ELF-1 (cell line): ENCODE results near the gene CUL1.
A peak's percentile ranks its signal among the peaks of the same experiment; 100 is the strongest.

Experiments
- DNase-seq: peaks from one replicate; pipeline ENCODE4 v3.0.0-alpha.2; 2016; ENCODE audit warnings: low read depth, low spot score

Gene CUL1

DNA sequence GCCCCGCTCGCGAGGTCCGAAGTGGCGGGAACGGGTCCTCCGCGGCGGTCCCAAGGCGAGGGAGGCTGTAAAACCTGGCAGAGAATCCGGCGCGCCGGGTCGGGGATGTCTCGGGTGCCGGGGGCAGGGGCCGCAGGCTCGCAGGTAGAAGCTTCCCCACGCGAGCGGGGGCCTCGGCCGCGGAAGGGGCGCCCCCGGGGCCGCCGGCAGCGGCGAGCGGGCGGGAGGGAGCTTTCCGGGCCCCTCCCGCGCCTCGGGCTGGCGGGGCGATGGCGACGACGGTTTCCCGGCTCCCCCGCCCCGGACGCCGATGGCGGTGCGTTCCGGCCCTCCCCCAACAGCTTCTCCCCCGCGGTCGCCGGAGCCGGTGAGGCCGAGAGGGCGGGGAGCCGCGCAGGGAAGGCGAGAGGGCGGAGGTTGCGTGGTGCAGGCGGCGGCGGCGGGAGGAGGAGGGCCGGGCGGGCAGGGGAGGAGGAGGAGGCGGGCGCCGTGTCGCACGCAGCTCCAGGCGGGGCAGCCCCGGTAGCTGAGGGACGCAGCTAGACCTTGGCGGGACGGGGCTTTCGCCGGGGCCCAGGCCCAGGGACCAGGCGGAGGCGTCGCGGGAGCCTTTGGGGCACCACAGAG lies at the start of gene CUL1:
Gene CUL1, plus strand, starts transcription at position 507 of the 627 bp plus-strand sequence. CDS start 31,220 bp downstream, outside the sequence.
- DNase-seq = peak; percentile 58

DNA sequence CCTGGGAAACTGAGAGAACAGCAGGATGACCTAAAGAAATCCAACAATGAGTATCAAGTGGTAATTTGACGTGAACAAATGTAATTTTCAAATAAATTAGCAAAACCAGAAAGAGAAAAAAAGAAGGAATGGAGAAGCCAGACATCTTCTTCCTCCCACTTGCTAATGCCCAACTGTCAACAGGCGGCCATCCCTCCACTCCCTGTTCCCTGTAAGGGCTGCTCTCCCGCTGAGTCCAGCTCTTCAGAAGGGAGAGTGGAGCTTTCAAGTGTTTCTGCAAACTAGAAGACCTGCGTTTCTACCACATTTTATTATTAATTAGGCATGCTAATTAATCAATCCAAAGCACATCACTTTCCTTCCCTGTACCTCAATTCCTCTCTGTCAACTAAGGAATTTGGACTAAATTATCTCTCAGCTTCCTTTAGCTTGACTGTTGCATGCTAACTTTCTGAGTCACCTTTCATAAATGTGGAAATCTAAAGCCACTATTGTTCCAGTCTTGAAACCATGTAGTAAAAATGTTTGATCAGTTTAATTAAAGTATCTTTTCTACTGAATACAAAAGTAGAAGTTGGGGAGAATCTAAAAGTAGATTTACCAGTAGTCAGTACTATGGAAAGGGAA lies 48.4 kb upstream of the CUL1 start:
- no peak for DNase-seq

DNA sequence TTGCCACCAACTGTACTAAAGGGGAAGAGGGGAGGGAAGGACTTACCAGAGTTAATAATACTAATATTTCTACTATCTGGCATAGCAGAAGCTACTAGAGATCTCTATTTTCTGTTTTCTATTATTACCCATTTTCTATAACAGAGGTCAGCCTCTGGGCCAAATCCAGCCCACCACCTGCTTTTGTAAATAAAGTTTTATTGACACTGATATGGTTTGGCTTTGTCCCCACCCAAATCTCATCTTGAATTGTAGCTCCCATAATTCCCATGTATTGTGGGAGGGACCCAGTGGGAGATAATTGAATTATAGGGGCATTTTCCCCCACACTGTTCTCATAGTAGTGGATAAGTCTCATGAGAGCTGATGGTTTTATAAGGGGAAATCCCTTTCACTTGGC lies 45.9 kb upstream of the CUL1 start:
- no peak for DNase-seq

DNA sequence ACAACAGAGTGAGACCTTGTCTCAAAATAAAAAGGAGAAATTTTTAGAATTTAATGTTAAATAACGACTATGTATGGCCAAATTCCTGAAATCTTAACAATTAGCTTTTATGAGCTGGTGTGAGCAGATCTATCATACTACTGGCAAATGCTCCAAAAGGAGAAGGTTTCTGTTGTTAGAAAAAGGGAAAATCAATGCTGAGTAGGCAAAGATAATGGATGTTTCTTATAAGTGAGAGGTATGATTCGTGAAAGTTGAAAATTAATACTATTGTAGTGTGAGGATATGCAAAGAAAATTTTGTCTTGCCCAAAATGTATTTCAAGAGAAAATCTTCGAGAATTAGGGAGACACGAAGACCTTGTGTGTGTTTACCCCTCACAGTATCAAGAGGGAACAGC lies 40.8 kb upstream of the CUL1 start:
- DNase-seq = no peak

DNA sequence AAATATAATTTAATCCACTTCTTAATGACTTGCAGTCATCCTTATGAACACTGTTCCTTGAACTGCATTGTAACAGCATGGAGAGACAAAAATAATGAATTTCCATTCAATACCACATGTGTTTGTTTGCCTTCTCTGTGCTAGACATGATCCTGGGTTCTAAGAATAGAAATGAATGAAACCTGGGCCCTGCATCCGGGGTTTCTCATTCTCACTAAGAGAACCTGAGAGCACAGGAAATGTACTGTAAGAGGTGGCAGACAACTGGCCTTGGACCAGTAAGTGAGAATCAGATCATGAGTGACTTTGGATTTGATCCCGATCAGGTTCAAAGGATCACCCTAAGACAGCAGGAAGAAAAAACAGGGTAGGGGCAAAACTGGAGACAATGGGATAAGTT lies 37.2 kb upstream of the CUL1 start:
- DNase-seq = no peak

DNA sequence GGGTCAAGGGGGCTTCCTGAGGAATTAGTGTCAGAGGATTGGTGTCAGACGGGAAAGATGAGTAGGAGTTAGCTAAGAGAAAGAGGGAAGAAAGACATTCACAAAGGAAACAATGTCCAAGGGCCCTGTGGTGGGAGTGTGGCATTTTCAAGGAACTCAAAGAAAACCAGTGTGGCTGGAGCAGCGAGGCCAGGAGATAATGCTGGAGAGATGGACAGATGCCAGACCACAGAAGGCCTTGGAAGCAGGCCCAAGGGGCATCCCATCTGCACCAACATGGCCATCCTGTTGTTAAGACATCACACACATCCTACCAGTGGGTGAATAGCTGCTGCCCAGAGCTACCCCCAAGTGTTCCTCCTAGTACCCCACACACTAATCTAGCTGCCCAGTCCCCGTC lies 36.1 kb upstream of the CUL1 start:
- DNase-seq = no peak

DNA sequence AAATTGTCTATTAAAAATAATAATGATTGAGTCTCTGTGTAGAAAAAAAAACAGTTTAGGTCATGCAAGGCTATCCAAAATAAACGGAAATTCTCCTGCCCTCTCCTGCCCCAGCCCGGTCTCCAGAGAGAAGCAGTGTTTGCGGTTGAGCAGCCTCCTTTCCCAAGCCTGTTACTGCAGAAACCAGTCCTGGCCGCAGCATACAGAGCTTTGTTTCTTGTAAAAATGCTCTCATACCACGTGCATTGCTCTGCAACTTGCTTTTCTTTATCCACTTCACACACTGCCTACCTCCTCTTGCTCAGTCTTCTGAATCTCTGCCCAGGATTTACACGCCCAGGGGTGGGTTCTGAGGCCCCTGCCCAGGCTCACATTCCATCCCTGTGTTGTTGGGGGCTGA lies 34.4 kb upstream of the CUL1 start:
- no peak for DNase-seq

DNA sequence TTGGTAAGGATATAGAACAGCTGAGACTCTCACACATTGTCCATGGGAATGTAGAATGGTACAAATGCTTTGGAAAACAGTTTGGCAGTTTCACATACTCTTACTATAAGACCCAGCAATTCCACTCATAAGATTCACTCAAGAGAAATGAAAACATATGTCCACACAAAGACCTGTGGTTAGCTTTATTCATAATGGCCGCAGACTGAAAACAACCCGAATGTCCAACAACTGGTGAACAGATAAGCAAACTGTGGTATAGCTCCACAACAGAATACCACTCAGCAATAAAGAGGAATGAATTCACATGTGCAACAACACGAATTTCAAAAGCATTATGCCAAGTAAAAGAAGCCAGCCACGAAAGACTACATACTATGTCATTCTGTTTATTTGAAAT lies 33.5 kb upstream of the CUL1 start:
- no peak for DNase-seq

DNA sequence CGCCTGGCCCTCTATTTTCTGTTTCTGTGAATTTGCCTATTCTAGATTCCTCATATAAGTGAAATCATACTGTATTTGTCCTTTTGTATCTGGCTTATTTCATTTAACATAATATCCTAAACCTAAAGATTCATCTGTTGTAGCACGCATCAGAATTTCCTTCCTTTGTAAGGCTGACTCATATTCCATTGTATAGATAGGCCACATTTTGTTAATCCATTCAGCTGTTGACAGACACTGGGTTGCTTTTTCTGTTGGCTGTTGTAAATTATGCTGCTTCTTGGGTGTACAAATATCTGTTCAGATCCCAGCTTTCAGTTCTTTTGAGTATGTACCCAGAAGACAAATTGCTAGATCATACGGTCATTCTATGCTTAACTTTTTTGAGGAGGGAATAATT lies 28.8 kb upstream of the CUL1 start:
- no peak for DNase-seq

DNA sequence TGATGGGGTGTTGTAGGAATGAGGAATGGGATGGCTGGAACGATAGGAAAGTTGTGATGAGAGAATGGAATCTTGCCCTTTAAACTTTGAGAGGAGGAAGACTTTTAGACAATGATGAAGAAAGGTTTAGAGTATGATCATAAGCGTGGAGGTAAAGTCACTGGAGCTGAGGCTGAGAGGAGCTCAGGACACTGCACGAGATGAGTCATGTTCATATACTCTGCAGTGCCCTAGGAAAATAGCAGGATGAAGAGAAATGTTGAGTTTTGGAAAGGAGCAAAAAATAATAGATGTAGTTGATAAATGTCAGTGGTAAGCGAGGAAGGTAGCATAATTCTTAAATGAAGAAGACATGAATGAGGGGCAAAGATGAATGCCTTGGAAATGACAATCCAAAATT lies 28.3 kb upstream of the CUL1 start:
- DNase-seq = no peak

DNA sequence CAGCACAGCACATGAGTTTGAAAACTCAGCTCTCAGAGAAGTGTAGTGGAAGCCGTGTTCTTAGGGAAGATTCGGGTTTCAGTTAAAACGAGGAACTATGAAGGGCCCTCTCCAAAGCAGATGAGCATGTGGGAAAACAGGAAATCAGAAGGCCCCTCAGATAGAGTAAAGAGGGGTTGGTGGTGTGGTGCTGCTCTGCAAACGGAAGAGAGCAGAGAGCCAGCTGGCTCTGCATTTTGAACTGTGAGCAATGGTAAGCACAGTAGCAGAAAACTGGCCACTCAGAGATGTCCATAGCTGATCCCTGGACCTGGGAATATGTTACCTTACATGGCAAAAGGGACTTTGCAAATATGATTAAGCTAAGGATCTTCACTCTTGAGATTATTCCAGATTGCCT lies 27.9 kb upstream of the CUL1 start:
- no peak for DNase-seq

DNA sequence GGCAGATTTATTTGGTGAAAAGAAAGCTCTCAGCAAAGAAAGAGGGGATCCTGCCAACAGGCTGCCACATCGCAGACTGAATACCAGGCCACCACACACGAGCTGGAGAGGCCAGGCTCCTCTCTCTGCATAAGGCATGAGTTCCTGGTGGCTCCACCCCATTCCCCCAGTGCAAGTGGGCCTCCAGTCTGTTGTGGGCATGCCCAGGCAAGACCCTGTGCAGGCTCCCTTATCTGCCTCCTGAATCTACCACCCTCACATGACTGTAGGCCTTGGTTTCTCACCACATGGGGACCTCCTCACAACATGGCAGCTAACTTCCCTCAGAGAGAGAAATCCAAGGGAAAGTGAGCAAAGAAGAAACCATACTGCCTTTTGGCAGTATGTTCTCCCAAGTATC lies 26.7 kb upstream of the CUL1 start:
- DNase-seq = no peak

DNA sequence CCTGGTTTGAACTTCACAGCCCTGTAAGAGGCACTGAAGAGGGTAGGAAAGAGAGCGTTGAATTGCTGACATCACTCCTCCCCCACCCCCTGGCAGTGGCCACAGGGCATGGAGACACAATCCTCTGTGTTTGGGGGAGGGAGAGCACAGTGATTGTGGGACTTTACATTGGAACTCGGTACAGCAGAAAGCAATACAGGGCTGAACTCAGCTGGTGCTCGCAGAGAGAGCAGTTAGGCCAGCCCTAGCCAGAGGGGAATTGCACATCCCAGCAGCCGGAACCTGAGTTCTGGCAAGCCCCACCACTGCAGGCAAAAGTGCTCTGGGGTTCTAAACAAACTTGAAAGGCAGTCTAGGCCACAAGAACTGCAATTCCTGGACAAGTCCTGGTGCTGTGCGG lies 24.0 kb upstream of the CUL1 start:
- DNase-seq = peak; percentile 88

DNA sequence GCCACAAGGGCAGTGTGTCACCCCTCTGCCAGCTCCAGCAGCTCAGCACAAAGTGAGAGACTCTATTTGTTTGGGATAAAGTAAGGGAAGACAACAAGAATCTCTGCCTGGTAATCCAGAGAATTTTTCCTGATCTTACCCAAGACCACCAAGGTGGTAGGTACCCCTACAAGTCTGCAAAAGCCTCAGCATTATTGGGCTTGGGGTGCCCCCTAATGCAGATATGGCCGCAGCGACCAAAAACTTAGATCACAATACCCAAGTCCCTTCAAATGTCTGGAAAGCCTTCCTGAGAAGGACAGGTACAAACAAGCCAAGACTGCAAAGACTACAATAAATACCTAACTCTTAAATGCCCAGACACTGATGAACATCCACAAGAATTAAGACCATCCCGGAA lies 22.4 kb upstream of the CUL1 start:
- no peak for DNase-seq

DNA sequence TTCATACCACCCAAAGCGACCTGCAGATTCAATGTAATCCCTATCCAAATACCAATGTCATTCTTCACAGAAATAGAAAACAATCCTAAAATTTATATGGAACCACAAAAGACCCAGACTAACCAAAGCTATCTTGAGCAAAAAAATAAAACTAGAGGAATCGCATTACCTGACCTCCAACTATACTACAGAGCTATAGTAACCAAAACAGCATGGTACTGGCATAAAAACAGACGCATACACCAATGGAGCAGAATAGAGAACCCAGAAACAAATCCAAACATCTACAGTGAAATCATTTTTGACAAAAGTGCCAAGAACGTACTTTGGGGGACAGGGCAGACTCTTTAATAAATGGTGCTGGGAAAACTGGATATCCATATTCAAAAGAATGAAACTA lies 16.9 kb upstream of the CUL1 start:
- no peak for DNase-seq

DNA sequence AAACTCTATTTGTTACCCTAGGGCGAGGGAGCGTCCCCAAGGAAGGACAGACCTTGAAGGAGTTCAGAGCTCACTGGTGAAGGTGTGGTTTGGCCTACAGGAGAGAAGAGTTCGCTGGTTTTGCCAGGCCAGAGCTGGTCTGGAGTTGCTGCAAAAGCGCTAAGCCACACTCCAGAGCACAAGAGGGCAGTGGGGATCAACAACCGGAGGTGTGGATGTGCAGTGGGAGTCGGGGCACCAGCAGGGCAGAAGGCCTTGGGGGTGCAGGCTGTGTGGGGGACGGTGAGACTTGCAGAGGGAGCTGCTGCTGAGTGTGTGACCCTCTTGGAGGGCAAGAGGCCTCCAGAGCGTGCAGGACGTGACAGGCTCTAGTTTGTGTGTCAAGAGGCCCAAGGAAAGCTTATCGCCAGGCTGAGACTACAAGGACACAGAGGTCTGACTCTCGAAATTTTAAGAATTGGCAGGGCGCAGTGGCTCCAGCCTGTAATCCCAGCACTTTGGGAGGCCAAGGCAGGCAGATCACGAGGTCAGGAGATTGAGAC lies 14.3 kb upstream of the CUL1 start:
- no peak for DNase-seq

DNA sequence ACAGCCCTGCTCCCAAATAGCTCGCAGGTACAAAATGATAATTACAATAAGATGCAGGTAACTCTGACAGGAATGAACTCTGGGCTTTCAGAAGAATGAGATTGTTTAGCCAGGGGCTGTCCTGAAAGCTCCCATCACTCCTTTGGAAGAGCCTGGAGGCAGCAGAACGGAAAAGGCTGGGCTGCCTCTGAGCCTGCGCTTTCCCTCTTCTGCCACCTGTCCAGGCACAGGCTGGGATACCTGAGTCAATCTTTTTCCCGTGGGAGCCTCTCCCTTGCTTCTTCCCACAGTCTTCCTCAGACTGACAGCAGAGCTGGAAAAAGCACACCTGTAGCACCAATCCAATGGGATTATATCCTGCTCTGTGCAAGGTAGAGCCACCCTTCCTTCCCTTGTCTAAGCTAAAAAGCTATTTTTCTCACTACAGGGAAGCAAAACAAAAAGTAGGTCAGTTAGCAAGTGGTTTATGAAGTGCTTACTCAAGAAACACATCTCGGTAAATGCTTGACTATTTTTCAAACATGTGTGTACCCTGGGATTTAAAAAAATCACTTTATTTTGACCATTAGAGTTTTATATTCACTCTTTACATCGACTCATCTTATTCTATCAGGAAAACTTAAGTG lies 12.3 kb upstream of the CUL1 start:
- DNase-seq = peak; percentile 34

DNA sequence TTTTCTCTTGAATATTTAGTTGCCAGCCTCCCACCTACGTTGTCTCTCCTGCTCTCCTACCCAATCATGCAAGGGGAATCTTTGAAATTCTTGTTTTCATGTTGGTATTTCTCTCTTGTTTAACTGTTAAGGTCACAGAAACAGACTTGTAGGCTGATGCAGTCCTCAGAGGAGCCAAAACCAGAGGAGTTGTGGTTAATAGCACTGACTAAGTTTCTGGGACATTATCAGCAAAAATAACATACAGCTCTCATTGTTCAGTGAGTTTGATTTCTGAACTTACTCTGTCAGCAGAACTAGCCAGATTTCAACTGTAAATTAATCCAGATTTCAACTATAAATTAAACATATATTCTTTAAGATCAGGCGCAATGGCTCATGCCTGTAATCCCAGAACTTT lies 11.1 kb upstream of the CUL1 start:
- no peak for DNase-seq

DNA sequence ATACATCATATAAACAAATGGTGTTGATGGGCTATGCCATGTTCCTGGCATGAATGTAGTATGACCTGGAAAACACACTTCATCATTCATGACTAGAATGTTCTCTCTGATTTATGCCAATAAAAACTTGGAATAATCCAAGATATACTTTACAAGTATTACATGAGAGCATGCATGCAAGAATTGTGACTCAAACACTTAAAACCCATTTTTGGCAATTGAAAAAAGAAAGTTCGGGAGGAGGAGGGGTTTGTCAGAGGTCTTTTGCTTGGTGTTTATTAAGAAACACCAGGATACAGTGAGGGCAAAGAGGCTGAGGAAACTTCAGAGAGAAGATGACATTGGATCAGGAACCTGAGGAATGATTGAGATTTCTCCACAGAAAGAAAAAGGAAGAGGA lies 10.2 kb upstream of the CUL1 start:
- DNase-seq = no peak

DNA sequence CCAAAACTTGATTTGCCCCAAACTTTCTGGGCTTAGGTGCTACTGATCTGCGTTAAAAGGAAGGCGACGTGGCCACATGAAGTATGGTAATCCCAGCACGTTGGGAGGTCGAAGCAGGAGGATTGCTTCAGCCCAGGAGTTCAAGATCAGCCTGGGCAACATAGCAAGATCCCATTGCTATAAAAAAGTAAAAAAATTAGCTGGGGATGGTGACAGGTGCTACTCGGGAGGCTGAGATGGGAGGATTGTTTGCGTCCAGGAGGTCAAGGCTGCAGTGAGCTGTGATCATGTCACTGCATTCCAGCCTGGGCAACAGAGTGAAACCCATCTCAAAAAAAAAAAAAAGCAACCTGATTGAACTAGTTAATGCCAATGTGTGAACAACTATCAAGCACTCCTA lies 5.1 kb upstream of the CUL1 start:
- no peak for DNase-seq

DNA sequence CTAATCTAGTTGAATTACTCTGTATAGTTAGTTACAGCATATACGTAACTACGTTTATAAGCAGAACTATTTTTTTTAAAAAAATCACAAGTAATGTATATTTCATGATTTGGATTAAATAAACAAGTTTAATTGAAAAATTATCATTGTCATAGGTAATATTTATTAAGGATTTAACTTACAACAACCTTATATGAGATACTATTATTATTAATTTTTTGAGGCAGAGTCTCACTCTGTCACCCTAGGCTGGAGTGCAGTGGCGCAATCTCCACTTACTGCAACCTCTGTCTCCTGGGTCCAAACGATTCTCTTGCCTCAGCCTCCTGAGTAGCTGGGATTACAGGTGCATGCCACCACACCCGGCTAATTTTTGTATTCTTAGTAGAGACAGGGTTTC lies 4.1 kb upstream of the CUL1 start:
- no peak for DNase-seq

DNA sequence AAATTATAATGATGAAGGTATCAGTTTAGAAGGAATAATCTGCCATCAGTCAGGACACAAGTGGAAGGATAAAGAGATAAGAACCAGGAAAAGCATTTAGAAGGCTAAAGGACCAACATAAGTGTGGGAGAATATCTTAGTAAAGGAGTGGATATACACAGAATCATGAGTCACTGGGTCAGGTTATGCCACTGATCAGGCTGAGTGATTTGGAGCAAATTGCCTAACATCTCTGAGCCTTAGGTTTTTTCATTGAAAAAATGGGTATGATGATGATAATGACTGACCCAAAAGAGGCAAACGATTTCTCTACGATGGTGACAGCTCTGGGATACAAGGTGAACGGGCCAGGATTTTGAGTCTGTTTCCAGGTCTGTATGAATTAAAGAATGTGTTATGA lies 2.8 kb upstream of the CUL1 start:
- no peak for DNase-seq

DNA sequence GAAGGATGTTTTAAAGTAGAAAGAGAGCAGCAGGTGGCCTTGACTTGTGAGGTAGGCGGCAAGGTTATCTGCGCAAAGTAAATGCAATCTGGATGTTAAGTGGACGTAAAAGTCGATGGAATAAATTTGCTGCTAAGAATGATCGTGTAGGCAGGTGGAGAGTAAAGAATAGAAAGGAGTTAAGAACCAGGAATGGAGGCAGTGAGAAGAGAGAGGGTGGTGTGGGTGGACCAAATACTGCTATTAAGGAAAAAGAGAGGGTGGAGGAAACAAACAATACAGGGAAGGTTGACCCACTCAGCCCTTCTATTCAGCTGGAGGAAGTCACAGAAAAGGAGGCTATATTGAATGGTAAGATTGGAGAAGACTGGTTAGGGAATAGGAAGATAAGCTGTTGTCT lies 1.9 kb upstream of the CUL1 start:
- DNase-seq = no peak
